ENCODE measurements around the gene CREBZF. TPM values are rescaled to one million over a fixed set of nuclear protein-coding genes. Genes with fewer than 3 reads are reported as not detected.
"Not testable (repeated sequence)": the region's sequence is repeated elsewhere in the genome, so short reads cannot be mapped to it uniquely, and the experiment has no call there.

Gene CREBZF
- total RNA-seq, 2 experiments from 2014 or later: 66.0 to 68.4 TPM

GRCh38 chr11:85685820-85686459 is 21.0 kb upstream of the CREBZF start, which contains the start of gene CCDC89:
Gene CCDC89 (minus strand): TSS chr11:85686195. CDS start chr11:85686130, 65 bp downstream.
- ChIA-PET CTCF (interaction anchor here (0.5 to 2.7 kb wide), 2 partner anchors 7 to 17 kb away, joined by 3 to 8 read pairs; no protein-coding TSS in a partner anchor), POLR2A (interaction anchor here (0.8 to 8.1 kb wide), 5 partner anchors 12 to 169 kb away, joined by 3 to 54 read pairs (median 5); partner anchors contain the start of genes CCDC83, CREBZF and TMEM126A)
- no peak within 1 kb of the TSS for H3K4me3 Mint-ChIP-seq
- peaks cover 4% of the 10 kb centered on the region for H3K27me3 Mint-ChIP-seq
- H3K36me3 Mint-ChIP-seq (ENCODE audit: low read depth): peaks cover 15% of the 10 kb centered on the region
- peaks cover 26% of the 10 kb centered on the region for H3K4me1 Mint-ChIP-seq
- no peak within 1 kb of the TSS for H3K27ac Mint-ChIP-seq
- no peak for DNase-seq
- no peaks in the 10 kb centered on the region for H3K9me3 Mint-ChIP-seq

GRCh38 chr11:85685125-85685819 is 20.3 kb upstream of the CREBZF start:
- H3K4me1 Mint-ChIP-seq: peaks cover 22% of the 10 kb centered on the region
- H3K36me3 Mint-ChIP-seq (ENCODE audit: low read depth): peaks cover 8% of the 10 kb centered on the region
- H3K9me3 Mint-ChIP-seq: no peaks in the 10 kb centered on the region
- no peak overlapping the region for H3K4me3 Mint-ChIP-seq
- CTCF ChIA-PET: interaction anchor here (0.5 to 2.7 kb wide), 4 partner anchors 8 to 57 kb away, joined by 3 to 8 read pairs (median 4); partner anchors contain the start of gene TMEM126B
- DNase-seq: no peak
- POLR2A ChIA-PET: interaction anchor here (0.8 to 8.1 kb wide), 6 partner anchors 8 to 169 kb away, joined by 3 to 54 read pairs (median 4); partner anchors contain the start of genes CCDC83, CREBZF and TMEM126A
- H3K27me3 Mint-ChIP-seq: peaks cover 6% of the 10 kb centered on the region
- no peak overlapping the region for H3K27ac Mint-ChIP-seq

GRCh38 chr11:85682330-85683305 is 17.7 kb upstream of the CREBZF start:
- H3K27me3 Mint-ChIP-seq: peaks cover 12% of the 10 kb centered on the region
- ChIA-PET POLR2A (interaction anchor here (1.4 to 8.1 kb wide), 3 partner anchors 19 to 172 kb away, joined by 3 to 54 read pairs (median 5); partner anchors contain the start of genes CCDC83, CREBZF and TMEM126A), CTCF (interaction anchor here (2.7 kb wide), 1 partner anchor 10 kb away, joined by 8 read pairs; no protein-coding TSS in a partner anchor)
- peak; percentile 64 for DNase-seq
- no peaks in the 10 kb centered on the region for H3K36me3 Mint-ChIP-seq (ENCODE audit: low read depth)
- peak overlapping the region; percentile 71 for H3K4me3 Mint-ChIP-seq
- H3K27ac Mint-ChIP-seq: peak overlapping the region; percentile 59
- H3K4me1 Mint-ChIP-seq: peaks cover 21% of the 10 kb centered on the region
- no peaks in the 10 kb centered on the region for H3K9me3 Mint-ChIP-seq

- H3K27me3 Mint-ChIP-seq: peaks cover 12% of the 10 kb centered on the region
- H3K27ac Mint-ChIP-seq: no peak overlapping the region
- H3K9me3 Mint-ChIP-seq: no peaks in the 10 kb centered on the region
- H3K4me1 Mint-ChIP-seq: peaks cover 21% of the 10 kb centered on the region
- POLR2A ChIA-PET: interaction anchor here (1.3 to 8.1 kb wide), 6 partner anchors 12 to 174 kb away, joined by 3 to 54 read pairs (median 6); partner anchors contain the start of genes CCDC83, CREBZF, DLG2 and TMEM126A
- CTCF ChIA-PET: interaction anchor here (0.9 to 2.0 kb wide), 5 partner anchors 11 to 174 kb away, joined by 3 to 7 read pairs (median 4); partner anchors contain the start of genes CCDC83 and TMEM126A
- H3K4me3 Mint-ChIP-seq: no peak overlapping the region
- H3K36me3 Mint-ChIP-seq (ENCODE audit: low read depth): no peaks in the 10 kb centered on the region
- no peak for DNase-seq
These were observed 16.0 kb upstream of the CREBZF start for GRCh38 chr11:85680897-85681296.

GRCh38 chr11:85679576-85679975 is 14.6 kb upstream of the CREBZF start:
- DNase-seq: no peak
- Mint-ChIP-seq H3K4me3 (no peak overlapping the region), H3K27ac (no peak overlapping the region), H3K36me3 (ENCODE audit: low read depth) (no peaks in the 10 kb centered on the region), H3K9me3 (no peaks in the 10 kb centered on the region), H3K4me1 (peaks cover 21% of the 10 kb centered on the region), H3K27me3 (peaks cover 12% of the 10 kb centered on the region)
- ChIA-PET POLR2A (interaction anchor here (1.2 to 8.1 kb wide), 4 partner anchors 11 to 32 kb away, joined by 3 to 54 read pairs (median 9); partner anchors contain the start of genes CREBZF and TMEM126A), CTCF (interaction anchor here (0.5 to 2.0 kb wide), 6 partner anchors 10 to 175 kb away, joined by 3 to 9 read pairs (median 4); partner anchors contain the start of gene CCDC83)

- CTCF ChIA-PET: no interaction called here
- Mint-ChIP-seq H3K4me1 (peaks cover 19% of the 10 kb centered on the region), H3K27me3 (peaks cover 2% of the 10 kb centered on the region), H3K36me3 (ENCODE audit: low read depth) (peaks cover 9% of the 10 kb centered on the region), H3K9me3 (no peaks in the 10 kb centered on the region), H3K4me3 (no peak overlapping the region), H3K27ac (no peak overlapping the region)
- POLR2A ChIA-PET: interaction anchor here (1.9 to 2.7 kb wide), 2 partner anchors 9 to 12 kb away, joined by 6 to 11 read pairs; partner anchors contain the start of gene CREBZF
- DNase-seq: no peak
These were observed 8.5 kb upstream of the CREBZF start for GRCh38 chr11:85673393-85673792.

GRCh38 chr11:85672105-85672902 is 7.4 kb upstream of the CREBZF start:
- Mint-ChIP-seq H3K27me3 (no peaks in the 10 kb centered on the region), H3K27ac (no peak overlapping the region), H3K4me1 (peaks cover 19% of the 10 kb centered on the region), H3K4me3 (no peak overlapping the region), H3K9me3 (no peaks in the 10 kb centered on the region), H3K36me3 (ENCODE audit: low read depth) (peaks cover 9% of the 10 kb centered on the region)
- POLR2A ChIA-PET: no interaction called here
- DNase-seq: no peak
- CTCF ChIA-PET: no interaction called here

- H3K9me3 Mint-ChIP-seq; H3K4me3 Mint-ChIP-seq; CTCF ChIA-PET; H3K27me3 Mint-ChIP-seq; H3K27ac Mint-ChIP-seq; DNase-seq; H3K36me3 Mint-ChIP-seq (ENCODE audit: low read depth); POLR2A ChIA-PET: not testable (repeated sequence)
- peaks cover 20% of the 10 kb centered on the region for H3K4me1 Mint-ChIP-seq
These were observed 6.2 kb upstream of the CREBZF start for GRCh38 chr11:85670949-85671663.

- Mint-ChIP-seq H3K27me3 (no peaks in the 10 kb centered on the region), H3K36me3 (ENCODE audit: low read depth) (peaks cover 17% of the 10 kb centered on the region), H3K9me3 (no peaks in the 10 kb centered on the region), H3K4me1 (peaks cover 20% of the 10 kb centered on the region), H3K4me3 (no peak overlapping the region), H3K27ac (no peak overlapping the region)
- ChIA-PET POLR2A (interaction anchor here (1.0 kb wide), 1 partner anchor 20 kb away, joined by 5 read pairs; the partner anchor contains the start of gene TMEM126A), CTCF (interaction anchor here (0.6 to 2.0 kb wide), 7 partner anchors 11 to 187 kb away, joined by 3 to 9 read pairs (median 4); partner anchors contain the start of genes CCDC83 and CCDC89)
- DNase-seq: no peak
These were observed 3.2 kb upstream of the CREBZF start for GRCh38 chr11:85668157-85668556.

- ChIA-PET CTCF (interaction anchor here (0.8 kb wide), 1 partner anchor 187 kb away, joined by 3 read pairs; no protein-coding TSS in a partner anchor), POLR2A (interaction anchor here (8.5 kb wide), 1 partner anchor 15 kb away, joined by 220 read pairs; the partner anchor contains the start of gene TMEM126A)
- DNase-seq: no peak
- no peak overlapping the region for H3K4me3 Mint-ChIP-seq
- peaks cover 12% of the 10 kb centered on the region for H3K4me1 Mint-ChIP-seq
- H3K36me3 Mint-ChIP-seq (ENCODE audit: low read depth): peaks cover 24% of the 10 kb centered on the region
- no peak overlapping the region for H3K27ac Mint-ChIP-seq
- no peaks in the 10 kb centered on the region for H3K9me3 Mint-ChIP-seq
- H3K27me3 Mint-ChIP-seq: no peaks in the 10 kb centered on the region
These were observed 1.8 kb upstream of the CREBZF start for GRCh38 chr11:85666687-85667086.

- CTCF ChIA-PET: no interaction called here
- Mint-ChIP-seq H3K9me3 (no peaks in the 10 kb centered on the region), H3K27ac (peak overlapping the region; percentile 44), H3K4me3 (peak overlapping the region; percentile 31), H3K4me1 (peaks cover 20% of the 10 kb centered on the region), H3K36me3 (ENCODE audit: low read depth) (peaks cover 33% of the 10 kb centered on the region), H3K27me3 (no peaks in the 10 kb centered on the region)
- DNase-seq: no peak
- POLR2A ChIA-PET: interaction anchor here (1.5 to 8.5 kb wide), 2 partner anchors 14 to 28 kb away, joined by 3 to 220 read pairs; partner anchors contain the start of gene TMEM126A
These were observed 804 bp upstream of the CREBZF start for GRCh38 chr11:85665733-85666132.

All from activated CD4-positive, alpha-beta memory T cell treated with anti-CD3 and anti-CD28 coated beads, Interleukin-2, amount 10 ng/mL, durations not matched to agents 7 days and 5 days (primary cell).